SJSA1 (cell line): ENCODE data around the gene PTPRZ1. TPM values are rescaled to one million over a fixed set of nuclear protein-coding genes. Genes with fewer than 3 reads are reported as not detected.

Experiments used
- DNase-seq, 2 experiments: peaks; one replicate each; pipeline ENCODE4 v3.0.0-alpha.2; 2015 to 2020; ENCODE audit warnings: low spot score in 2 of 2, low read depth in 1 of 2
- H3K27ac ChIP-seq: fragments of 250-450 bp; sonication (Bioruptor Pico); 2 replicates; pipeline ENCODE4 v1.5.1; 2020; ENCODE audit warnings: mild to moderate bottlenecking, moderate library complexity
- H3K27me3 ChIP-seq: fragments of 250-450 bp; sonication (Bioruptor Pico); replicated peaks from 2 replicates; pipeline ENCODE4 v1.5.1; 2020; ENCODE audit warnings: mild to moderate bottlenecking, moderate library complexity
- H3K36me3 ChIP-seq: fragments of 250-450 bp; sonication (Bioruptor Pico); 2 replicates; pipeline ENCODE4 v1.5.1; 2020; ENCODE audit warnings: mild to moderate bottlenecking
- H3K4me1 ChIP-seq: fragments of 250-450 bp; sonication (Bioruptor Pico); replicated peaks from 2 replicates; pipeline ENCODE4 v1.6.1; 2021; ENCODE audit warnings: mild to moderate bottlenecking
- H3K4me3 ChIP-seq: fragments of 250-450 bp; sonication (Bioruptor Pico); 2 replicates; pipeline ENCODE4 v1.5.1; 2020; ENCODE audit warnings: mild to moderate bottlenecking
- H3K9me3 ChIP-seq: fragments of 250-450 bp; sonication (Bioruptor Pico); replicated peaks from 2 replicates; pipeline ENCODE4 v1.5.1; 2020; ENCODE audit warnings: mild to moderate bottlenecking
- total RNA-seq: library from RNA; depleted of rRNA; stranded (reverse); fragments of >200 nt; shearing (Covaris generic); gene quantifications from 2 replicates; pipeline ENCODE4 v1.2.3, GENCODE V29; 2014

Gene PTPRZ1
- total RNA-seq, 1 experiment from 2014 or later: not detected

DNA sequence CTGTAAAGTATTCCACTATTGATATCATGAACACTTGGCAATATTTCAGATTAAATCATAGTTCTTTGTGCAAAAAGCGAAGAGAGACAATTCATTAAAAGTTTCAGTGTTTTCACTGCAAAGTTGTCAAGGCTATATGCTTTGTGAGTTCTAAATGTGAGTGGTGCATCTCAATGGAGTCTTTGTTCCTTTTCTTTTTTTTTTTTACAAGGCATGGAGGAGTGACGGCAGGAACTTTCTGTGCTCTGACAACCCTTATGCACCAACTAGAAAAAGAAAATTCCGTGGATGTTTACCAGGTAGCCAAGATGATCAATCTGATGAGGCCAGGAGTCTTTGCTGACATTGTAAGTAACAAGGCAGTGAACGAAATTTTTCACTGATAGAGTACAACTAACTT lies 186.6 kb downstream of the PTPRZ1 start:
- no peaks in the 10 kb centered on the region for H3K27me3 ChIP-seq
- no peaks in the 10 kb centered on the region for H3K4me1 ChIP-seq
- no peak overlapping the region for H3K4me3 ChIP-seq
- H3K9me3 ChIP-seq: no peaks in the 10 kb centered on the region
- no peaks in the 10 kb centered on the region for H3K36me3 ChIP-seq
- no peak for DNase-seq
- H3K27ac ChIP-seq: no peak overlapping the region

DNA sequence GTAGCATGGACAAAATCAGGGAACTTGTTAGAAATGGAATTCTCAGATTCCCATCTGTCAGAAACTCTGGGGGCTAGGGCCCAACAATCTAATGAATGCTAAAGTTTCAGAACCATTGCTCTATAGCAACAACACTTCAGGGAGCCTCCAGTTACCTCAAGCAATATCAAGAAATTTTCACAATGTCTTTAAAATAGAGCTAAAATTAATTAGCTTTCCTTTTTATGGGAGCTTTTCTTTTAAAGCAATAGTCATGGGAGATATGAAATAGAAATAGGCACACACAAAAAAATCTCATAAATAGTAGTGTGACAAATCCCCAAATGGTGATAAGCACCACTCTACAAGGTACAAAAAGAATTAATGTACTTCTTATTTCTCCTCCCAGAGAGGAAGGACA lies 190.2 kb downstream of the PTPRZ1 start:
- Histone ChIP-seq H3K36me3 (no peaks in the 10 kb centered on the region), H3K4me3 (no peak overlapping the region), H3K4me1 (no peaks in the 10 kb centered on the region), H3K27me3 (no peaks in the 10 kb centered on the region), H3K27ac (no peak overlapping the region), H3K9me3 (no peaks in the 10 kb centered on the region)
- no peak for DNase-seq

DNA sequence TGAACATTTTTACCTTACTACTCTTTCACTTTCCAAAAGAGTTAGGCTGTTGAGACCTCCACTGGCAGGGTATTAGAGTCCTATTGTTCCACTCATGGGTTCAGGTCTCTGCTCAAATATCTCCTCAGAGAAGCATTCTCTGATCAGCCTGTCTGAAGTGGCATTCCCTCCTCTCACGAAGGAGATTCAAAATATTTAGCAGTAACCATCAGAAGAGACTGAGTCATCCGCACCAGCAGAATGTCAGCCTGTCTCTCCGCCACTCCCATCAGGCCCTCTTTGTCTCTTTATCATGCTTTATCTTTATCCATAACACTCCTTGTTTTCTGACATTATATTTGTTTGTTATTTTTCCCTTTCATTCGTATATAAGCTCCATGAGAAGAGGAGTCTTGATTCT lies 192.0 kb downstream of the PTPRZ1 start:
- Histone ChIP-seq H3K9me3 (no peaks in the 10 kb centered on the region), H3K27ac (no peak overlapping the region), H3K4me3 (no peak overlapping the region), H3K27me3 (no peaks in the 10 kb centered on the region), H3K36me3 (no peaks in the 10 kb centered on the region), H3K4me1 (no peaks in the 10 kb centered on the region)
- DNase-seq: no peak

DNA sequence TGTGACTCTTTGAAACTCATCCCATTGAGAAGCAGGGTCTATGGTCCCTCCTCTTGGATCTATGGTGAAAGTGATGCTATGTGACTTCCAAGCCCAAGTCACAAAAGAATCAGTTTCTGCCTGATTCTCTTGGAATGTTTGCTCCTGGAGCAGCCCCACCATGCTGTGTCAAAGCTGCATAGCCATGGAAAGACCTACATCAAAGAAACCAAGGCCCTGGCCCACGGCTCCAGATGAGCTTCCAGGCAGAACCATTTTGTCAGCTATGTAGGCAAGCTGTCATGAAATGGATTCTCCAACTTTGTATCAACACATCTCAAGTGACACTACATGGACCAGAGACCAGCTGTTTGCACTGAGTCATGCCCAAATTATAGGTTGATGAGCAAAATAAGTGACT lies 194.1 kb downstream of the PTPRZ1 start:
- Histone ChIP-seq H3K27ac (no peak overlapping the region), H3K36me3 (no peaks in the 10 kb centered on the region), H3K4me3 (no peak overlapping the region), H3K4me1 (no peaks in the 10 kb centered on the region), H3K27me3 (no peaks in the 10 kb centered on the region), H3K9me3 (no peaks in the 10 kb centered on the region)
- DNase-seq: no peak

DNA sequence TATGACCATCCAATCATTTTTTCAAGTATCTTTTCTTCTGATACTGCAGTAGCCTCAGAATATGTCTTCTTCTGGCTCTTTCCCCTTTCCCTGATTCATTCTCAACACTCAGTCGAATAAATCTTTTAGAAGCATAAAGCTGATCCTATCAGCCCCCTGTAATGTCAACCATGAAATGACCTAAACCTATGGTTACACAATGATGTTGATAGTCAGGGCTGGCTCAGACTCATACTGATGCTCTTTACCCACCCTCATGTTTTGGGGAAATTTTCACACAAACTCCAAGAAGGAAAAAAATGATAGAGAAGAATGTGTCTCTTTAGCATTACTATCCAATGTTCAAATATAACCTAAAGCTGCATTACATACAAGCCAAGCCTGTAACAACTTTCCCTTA lies 195.1 kb downstream of the PTPRZ1 start:
- Histone ChIP-seq H3K27me3 (no peaks in the 10 kb centered on the region), H3K27ac (no peak overlapping the region), H3K36me3 (no peaks in the 10 kb centered on the region), H3K4me3 (no peak overlapping the region), H3K4me1 (no peaks in the 10 kb centered on the region), H3K9me3 (no peaks in the 10 kb centered on the region)
- DNase-seq: no peak

DNA sequence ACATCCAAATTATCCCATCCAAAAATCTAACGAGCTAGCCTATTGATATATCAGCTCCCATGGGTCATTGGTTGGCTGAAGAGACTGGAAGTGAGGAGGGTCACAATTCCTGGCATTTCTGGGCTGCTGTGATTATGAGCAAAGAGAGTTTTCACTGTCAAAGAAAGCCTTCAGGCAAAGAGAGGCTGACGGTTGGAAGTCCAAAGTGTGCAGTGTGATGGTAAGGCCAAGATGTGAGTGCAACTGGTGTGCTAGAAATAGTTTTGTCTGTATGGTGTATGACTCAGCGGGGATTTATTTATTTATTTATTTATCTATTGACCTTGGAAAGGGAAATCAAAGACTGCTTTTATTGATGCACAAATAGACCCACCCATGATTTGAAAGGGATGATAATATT lies 196.0 kb downstream of the PTPRZ1 start:
- H3K36me3 ChIP-seq: no peaks in the 10 kb centered on the region
- no peaks in the 10 kb centered on the region for H3K4me1 ChIP-seq
- H3K9me3 ChIP-seq: no peaks in the 10 kb centered on the region
- no peaks in the 10 kb centered on the region for H3K27me3 ChIP-seq
- no peak overlapping the region for H3K4me3 ChIP-seq
- no peak overlapping the region for H3K27ac ChIP-seq
- DNase-seq: no peak

DNA sequence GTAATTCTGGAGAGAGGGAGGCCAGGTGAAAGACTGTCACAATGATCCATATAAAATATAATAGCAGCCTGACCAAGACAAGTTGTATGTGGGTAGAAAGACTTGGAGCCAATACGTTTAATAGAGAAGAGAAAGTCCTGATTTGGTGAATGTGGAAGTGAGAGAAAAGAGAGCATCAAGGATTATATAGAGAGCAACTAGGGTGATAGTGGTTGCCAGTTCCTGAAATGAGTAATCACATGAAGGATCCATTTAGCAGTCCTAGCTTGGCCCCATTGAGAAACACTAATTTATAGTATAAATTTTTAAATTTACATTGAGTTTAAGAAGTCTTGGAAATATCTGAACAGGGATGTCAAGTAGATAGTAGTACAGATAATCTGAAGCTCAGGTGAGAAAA lies 197.1 kb downstream of the PTPRZ1 start:
- H3K4me3 ChIP-seq: no peak overlapping the region
- H3K9me3 ChIP-seq: no peaks in the 10 kb centered on the region
- DNase-seq: no peak
- H3K36me3 ChIP-seq: no peaks in the 10 kb centered on the region
- H3K27me3 ChIP-seq: no peaks in the 10 kb centered on the region
- no peaks in the 10 kb centered on the region for H3K4me1 ChIP-seq
- no peak overlapping the region for H3K27ac ChIP-seq

DNA sequence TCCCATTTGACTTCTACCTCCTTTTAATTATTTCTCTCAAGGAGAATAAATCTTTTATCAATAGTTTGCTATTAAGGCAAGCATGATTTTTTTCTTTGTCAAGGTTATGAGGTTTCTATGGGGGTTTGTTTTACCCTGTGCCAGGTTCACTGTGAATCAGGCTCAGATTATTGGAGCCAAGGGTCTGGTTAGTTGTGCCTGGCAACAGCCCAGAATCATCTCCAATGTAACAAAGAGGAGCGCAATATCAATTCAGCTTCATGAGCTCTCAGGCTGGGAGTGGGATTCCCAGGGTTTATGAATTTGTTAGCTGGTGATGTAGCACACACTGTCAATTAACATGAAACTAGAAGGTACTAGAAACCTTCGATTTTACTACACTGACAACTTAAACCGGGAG lies 197.9 kb downstream of the PTPRZ1 start:
- no peaks in the 10 kb centered on the region for H3K27me3 ChIP-seq
- H3K9me3 ChIP-seq: no peaks in the 10 kb centered on the region
- no peaks in the 10 kb centered on the region for H3K36me3 ChIP-seq
- no peak overlapping the region for H3K27ac ChIP-seq
- DNase-seq: no peak
- no peak overlapping the region for H3K4me3 ChIP-seq
- no peaks in the 10 kb centered on the region for H3K4me1 ChIP-seq

DNA sequence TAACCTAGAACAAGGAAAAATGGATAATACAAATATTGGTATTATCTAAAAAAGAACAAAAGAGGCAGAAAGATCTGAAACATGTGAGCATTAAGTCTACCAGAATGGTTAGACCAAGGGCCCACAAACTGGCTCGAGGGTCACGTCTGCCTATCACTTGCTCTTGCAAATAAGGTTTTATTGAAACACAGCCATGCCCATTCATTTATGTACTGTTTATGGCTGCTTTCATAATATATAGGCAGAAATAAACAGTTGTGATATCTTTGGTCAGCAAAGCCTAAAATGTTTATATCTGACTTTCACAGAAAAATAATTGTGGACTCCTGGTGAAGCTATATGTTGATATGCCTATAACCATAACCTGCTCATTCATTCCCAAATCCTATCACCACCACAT lies 199.3 kb downstream of the PTPRZ1 start:
- H3K27me3 ChIP-seq: no peaks in the 10 kb centered on the region
- no peak overlapping the region for H3K4me3 ChIP-seq
- H3K9me3 ChIP-seq: no peaks in the 10 kb centered on the region
- no peak overlapping the region for H3K27ac ChIP-seq
- H3K4me1 ChIP-seq: no peaks in the 10 kb centered on the region
- 0 out of 2 replicates have a peak, but pooled peaks cover 1% of the 10 kb centered on the region for H3K36me3 ChIP-seq
- DNase-seq: no peak

DNA sequence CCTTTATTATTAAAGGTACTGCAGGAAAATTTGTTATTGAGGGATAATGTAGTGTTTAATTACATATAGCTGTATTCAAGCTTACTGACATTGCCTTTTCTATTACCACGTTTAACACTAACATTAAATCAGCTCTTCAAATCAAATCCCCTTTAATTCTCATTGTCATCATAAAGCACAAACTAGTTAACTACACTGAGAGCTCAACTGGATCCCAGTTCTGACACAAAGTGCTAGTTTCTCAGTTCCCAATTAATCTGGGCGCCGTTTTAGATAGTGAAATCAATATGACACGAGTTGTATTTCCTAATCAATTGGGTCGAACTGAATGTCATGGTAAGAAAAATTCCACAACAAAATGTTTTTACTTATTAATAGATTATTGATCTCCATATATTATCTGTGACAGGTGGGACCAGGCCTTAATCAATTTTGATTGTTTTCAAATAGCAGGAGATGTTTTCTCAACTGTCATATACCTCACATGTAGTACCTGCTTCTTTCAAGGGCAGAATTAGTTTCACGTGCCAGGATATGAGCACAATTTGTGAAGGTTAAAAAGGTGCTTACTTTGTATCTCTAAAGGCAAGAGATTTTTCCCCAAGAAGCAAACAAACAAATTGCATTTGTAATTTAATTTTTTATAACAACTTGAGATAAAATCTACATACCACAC lies 200.1 kb downstream of the PTPRZ1 start:
- Histone ChIP-seq H3K27me3 (no peaks in the 10 kb centered on the region), H3K36me3 (0 out of 2 replicates have a peak, but pooled peaks cover 6% of the 10 kb centered on the region), H3K4me1 (no peaks in the 10 kb centered on the region), H3K9me3 (no peaks in the 10 kb centered on the region), H3K27ac (no peak overlapping the region), H3K4me3 (no peak overlapping the region)
- no peak for DNase-seq

DNA sequence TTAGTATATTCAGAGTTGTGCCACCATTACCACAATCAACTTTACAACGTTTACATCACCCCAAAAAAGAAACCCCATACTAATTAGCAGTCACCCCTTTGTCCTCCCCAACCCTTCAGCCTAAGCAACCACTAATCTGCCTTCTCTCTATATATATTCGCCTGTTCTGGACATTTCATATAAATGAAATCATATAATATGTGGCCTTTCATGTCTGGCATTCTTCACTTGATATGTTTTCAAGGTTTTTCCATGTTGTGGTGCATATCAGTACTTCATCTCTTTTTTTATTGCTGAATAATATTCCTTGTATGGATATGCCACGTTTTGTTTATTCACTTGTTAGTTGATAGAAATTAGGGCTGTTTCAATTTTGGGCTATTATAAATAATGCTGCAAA lies 200.7 kb downstream of the PTPRZ1 start:
- Histone ChIP-seq H3K27ac (no peak overlapping the region), H3K9me3 (no peaks in the 10 kb centered on the region), H3K4me1 (no peaks in the 10 kb centered on the region), H3K4me3 (no peak overlapping the region), H3K36me3 (0 out of 2 replicates have a peak, but pooled peaks cover 6% of the 10 kb centered on the region), H3K27me3 (no peaks in the 10 kb centered on the region)
- no peak for DNase-seq

DNA sequence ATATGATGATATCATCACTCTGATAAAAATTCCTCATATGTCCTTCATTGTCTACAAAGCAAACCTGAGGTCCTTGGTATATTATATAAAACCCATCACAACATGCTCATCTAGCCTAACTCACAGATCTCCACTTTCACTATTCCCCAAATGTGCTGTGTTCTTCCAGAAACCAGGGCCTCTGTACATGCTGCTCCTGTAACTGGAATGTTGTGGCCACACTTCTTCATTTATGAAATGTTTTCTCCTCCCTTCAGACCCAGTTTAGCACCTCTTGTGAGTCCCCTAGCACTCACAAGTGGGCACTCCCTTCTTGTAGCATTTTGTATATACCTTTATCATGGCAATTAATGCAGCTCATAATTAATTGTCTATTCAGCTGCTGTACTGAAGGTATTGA lies 209.2 kb downstream of the PTPRZ1 start:
- Histone ChIP-seq H3K4me3 (no peak overlapping the region), H3K9me3 (no peaks in the 10 kb centered on the region), H3K27me3 (no peaks in the 10 kb centered on the region), H3K27ac (no peak overlapping the region), H3K4me1 (no peaks in the 10 kb centered on the region), H3K36me3 (peaks cover 14% of the 10 kb centered on the region; the same call in 1 of the 2 replicates)
- no peak for DNase-seq

DNA sequence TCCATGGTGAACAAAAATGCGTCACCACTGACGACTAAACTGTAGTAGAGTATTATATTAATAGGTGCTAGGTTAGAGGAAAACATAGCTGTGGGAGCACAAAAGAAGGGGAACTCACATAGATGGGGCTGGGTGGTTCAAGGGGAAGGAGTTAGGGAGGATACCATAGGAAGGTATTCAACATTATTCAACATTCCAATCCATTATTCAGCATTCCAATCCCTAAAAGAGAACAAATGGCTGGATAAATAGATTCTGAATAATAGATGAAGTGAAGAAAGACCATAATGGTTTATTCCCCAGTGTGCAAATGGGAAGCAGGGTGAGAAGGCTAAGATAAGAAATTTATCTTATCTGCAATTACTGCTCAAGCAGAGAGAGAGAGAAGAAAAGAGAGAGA lies 209.7 kb downstream of the PTPRZ1 start:
- H3K27me3 ChIP-seq: no peaks in the 10 kb centered on the region
- no peak overlapping the region for H3K27ac ChIP-seq
- H3K4me1 ChIP-seq: no peaks in the 10 kb centered on the region
- H3K4me3 ChIP-seq: no peak overlapping the region
- no peaks in the 10 kb centered on the region for H3K9me3 ChIP-seq
- peaks cover 9% of the 10 kb centered on the region; the same call in 1 of the 2 replicates for H3K36me3 ChIP-seq
- no peak for DNase-seq

DNA sequence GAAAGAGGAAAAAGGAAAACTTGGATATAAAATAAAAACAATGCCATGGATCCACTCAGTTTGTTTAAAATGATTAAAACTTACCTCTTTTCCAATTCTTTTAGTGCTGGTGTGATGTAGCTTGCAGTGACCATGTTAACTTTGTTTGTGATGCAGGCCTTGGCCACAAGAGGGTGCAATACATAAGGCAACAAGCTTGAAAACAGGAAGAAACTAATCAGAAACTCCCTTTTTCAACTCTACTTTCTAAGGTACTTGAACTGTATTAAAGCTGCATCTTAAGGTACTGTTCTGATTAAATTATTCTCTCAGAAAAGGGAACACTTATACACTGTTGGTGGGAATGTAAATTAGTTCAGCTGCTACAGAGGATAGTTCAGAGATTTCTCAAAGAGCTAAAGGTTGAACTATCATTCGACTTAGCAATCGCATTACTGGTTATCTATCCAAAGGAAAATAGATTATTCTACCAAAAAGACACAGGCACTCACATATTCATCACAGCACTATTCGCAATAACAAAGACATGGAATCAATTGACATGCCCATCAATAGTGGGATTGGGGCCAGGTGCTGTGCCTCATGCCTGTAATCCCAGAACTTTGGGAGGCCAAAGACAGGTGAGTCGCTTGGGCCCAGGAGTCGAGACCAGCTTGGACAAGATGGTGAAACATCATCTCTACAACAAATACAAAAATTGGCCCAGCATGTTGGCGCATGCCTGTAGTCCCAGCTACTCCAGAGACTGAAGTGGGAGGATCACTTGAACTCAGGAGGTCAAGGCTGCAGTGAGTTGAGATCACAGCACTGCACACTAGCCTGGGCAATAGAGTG lies 220.2 kb downstream of the PTPRZ1 start:
- Histone ChIP-seq H3K27ac (no peak overlapping the region), H3K36me3 (no peaks in the 10 kb centered on the region), H3K9me3 (no peaks in the 10 kb centered on the region), H3K27me3 (no peaks in the 10 kb centered on the region), H3K4me3 (no peak overlapping the region), H3K4me1 (0 out of 2 replicates have a peak, but pooled peaks cover 5% of the 10 kb centered on the region)
- DNase-seq: peak; percentile 44 to 60
